GM12891 (cell line): Measurements from ENCODE around the gene ARID1B.

ENCODE experiments used
- POLR2A ChIP-seq: IDR thresholded peaks from 2 replicates; pipeline ENCODE4 v1.6.1; 2011; ENCODE audit warnings: low read depth, low read length, control low read depth
- POLR2AphosphoS5 ChIP-seq: IDR thresholded peaks from 2 replicates; pipeline ENCODE4 v1.6.1; 2011; ENCODE audit warnings: low read depth, low read length, control low read depth
- POU2F2 ChIP-seq: IDR thresholded peaks from 2 replicates; pipeline ENCODE4 v1.6.1; 2011; ENCODE audit warnings: low read depth, mild to moderate bottlenecking, control low read depth, low read length, moderate library complexity
- SPI1 ChIP-seq: IDR thresholded peaks from 2 replicates; pipeline ENCODE4 v1.6.1; 2011; ENCODE audit warnings: low read depth, low read length, control low read depth
- TAF1 ChIP-seq: IDR thresholded peaks from 2 replicates; pipeline ENCODE4 v1.6.1; 2011; ENCODE audit warnings: low read depth, low read length, control low read depth

GRCh38 chr6:156940221-156940620, 163.0 kb downstream of the ARID1B start:
- TF ChIP-seq POLR2AphosphoS5 (no peak), POLR2A (no peak), TAF1 (no peak), POU2F2 (no peak), SPI1 (no peak)
